GM19397 (cell line): Measurements from ENCODE around the gene NME2.
"Not testable (repeated sequence)": the region's sequence is repeated elsewhere in the genome, so short reads cannot be mapped to it uniquely, and the experiment has no call there.

Experiments used
- ATAC-seq: cut with Tn5 transposase; IDR thresholded peaks from one replicate; pipeline ENCODE4 v1.9.1; 2021; ENCODE audit warnings: mild to moderate bottlenecking, moderate library complexity; ENCODE audit not compliant: unreplicated experiment

The NME2 gene

GRCh38 chr17:51166198-51166986, at the start of gene NME2:
TSS of gene NME2 (plus strand) at chr17:51166411. CDS start at chr17:51166831, 420 bp downstream.
- ATAC-seq = peak; percentile 87

DNA sequence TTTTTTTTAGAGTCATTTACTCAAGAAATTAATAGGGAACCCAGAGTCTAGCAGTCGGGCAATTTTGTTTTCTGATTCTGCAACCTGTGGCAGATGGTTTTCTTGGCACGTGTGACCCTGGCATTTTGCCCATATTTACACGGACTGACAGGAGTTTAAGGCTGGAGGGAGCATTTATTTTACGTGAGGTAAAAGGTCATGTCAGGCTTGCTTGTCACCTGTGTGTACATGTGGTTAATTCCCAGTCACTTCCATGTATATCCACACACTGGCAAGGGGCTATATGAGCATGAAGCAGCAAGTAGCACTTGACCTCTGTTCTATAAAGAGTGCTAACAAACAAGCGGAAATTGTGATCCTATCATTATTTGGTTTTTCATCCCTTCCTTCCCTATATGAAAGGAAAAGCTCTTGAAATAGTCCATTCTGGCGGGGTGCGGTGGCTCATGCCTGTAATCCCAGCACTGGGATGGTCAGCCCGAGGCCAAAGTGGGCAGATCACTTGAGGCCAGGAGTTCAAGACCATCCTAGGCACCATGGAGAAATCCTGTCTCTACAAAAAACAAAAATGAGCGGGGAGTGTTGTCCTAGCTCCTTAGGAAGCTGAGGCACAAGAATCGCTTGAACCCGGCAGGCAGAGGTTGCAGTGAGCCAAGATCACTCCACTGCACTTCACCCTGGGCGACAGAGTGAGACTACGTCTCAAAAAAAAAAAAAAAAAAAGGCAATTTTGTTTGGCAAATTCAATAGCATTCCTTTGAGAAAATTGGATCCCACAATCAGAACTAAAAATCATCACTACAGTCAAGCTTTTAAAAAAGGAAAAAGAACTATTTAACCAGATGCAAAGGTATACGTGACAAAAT, 47.6 kb upstream of the NME2 start:
- ATAC-seq = no peak

- peak; percentile 13 for ATAC-seq
These were observed 46.5 kb upstream of the NME2 start for GRCh38 chr17:51119415-51120356.

DNA sequence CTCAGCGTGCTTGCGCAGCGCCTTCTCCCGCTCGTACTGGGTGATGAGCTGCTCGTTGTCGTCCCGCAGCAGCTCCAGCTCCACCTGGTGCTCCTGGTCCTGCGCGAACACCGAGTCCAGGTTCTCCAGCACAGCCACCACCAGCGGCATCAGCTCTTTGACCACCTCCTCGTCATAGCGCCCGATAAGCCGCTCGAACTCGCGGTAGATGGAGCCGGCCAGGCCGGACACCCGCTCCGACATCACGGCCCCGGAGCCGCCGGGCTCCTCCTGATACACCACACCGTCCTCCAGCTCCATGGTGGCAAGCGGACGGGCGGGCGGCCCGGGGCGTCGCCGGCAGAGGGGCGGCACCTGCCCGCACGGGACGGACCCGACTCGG, 45.9 kb upstream of the NME2 start:
- peak; percentile 28 for ATAC-seq

DNA sequence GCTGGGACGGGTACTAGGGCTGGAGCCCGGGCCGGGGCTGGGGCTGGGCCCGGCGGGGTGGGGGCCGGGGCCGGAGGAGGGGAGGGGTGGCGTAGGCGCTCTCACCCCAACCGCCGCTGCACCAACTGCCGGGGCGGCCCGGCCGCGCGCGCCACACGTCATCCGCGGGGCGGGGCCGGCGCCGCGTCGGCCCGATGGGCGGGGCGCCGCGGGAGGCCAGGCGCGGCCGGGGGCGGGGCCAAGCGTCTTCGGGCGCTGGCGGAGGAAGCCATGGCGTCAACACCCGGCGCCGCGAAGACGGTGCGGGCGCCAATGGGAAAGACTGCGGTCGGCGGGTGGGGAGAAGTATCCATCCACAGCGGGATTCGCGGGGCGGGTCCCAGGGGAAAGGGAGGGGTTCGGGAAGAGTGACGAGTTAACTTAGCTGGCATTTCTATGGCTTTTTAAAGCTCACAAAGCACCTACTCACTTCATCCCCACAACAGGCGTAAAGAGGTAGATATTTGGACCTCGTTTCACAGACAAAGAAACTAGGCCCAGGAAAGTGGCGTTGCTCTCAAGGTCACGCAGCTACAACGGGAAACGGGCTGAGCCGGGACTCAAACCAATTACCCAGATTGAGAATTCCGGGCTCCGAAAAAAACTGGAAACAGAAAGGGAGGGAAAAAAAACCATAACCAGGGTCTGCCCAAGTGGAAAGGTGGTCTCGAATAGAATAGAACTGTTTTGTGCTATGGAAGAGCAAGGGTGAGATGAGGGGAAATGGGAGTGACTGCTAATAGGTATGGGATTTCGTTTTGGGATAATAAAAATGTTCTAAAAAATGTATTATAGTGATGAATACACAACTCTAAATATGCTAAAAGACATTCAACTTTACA, 45.2 kb upstream of the NME2 start, which contains the start of gene SPAG9:
TSS of gene SPAG9 (minus strand) at position 130 of the 881 bp plus-strand sequence. CDS start 212 bp downstream, outside the sequence.
- peak; percentile 77 for ATAC-seq

- no peak for ATAC-seq
These were observed 44.4 kb upstream of the NME2 start for GRCh38 chr17:51121620-51122472.

GRCh38 chr17:51122473-51123115, 43.6 kb upstream of the NME2 start:
- ATAC-seq = not testable (repeated sequence)

GRCh38 chr17:51124640-51125503, 41.3 kb upstream of the NME2 start:
- no peak for ATAC-seq

DNA sequence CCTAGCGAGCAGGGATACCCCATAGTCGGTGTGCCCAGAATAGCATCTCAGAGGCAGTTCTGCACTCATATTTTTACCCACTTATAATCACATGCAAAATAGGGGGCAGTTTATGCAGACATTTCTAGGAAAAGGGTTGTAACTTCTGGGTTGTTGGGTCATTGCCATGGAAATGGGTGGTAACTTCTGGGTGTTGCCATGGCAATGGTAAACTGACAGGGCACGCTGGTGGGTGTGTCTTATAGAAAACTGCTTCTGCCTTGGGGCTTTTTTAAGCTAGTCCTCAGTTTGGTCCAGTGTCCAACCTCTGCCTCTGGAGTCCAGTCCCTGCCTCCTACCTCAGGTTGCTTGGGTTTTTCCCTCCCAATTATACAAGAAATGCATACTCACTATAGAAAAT, 38.1 kb upstream of the NME2 start:
- no peak for ATAC-seq

DNA sequence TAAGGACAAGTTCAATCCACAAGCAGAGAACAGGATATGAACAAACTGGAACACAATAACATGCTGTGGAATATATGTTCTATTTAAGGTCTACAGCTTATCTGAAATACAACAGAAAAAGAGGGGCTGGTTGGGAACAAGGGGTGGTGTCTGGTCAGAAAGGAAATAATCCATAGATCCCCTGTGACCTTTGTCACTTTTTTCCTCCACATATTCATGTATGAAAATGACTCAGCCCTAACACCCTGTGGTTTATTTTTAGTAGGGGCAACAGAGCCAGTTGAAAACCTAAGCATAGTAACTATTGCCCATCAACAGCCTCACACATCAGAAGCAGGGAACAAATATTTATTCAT, 33.3 kb upstream of the NME2 start:
- no peak for ATAC-seq

DNA sequence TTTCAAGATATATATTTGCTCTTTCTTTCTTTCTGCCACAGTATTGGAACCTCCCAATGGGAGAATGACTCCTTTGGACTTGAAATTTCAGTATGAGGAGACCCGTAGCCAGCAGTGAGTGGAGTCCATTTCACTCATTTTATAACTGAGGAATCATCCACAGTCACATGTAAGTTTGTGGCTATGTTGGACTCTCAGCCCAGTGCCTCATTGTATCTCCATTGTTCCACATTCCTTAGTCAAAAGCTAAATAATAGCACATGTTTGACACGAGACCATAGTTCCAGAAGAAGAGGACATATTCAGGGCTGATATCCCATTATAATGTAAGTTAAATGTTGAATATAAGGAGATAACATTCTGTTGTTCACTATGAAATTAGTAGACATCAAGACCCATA, 32.8 kb upstream of the NME2 start:
- no peak for ATAC-seq

- no peak for ATAC-seq
These were observed 30.3 kb upstream of the NME2 start for GRCh38 chr17:51135956-51136355.

GRCh38 chr17:51142597-51142996, 23.6 kb upstream of the NME2 start:
- ATAC-seq = no peak

DNA sequence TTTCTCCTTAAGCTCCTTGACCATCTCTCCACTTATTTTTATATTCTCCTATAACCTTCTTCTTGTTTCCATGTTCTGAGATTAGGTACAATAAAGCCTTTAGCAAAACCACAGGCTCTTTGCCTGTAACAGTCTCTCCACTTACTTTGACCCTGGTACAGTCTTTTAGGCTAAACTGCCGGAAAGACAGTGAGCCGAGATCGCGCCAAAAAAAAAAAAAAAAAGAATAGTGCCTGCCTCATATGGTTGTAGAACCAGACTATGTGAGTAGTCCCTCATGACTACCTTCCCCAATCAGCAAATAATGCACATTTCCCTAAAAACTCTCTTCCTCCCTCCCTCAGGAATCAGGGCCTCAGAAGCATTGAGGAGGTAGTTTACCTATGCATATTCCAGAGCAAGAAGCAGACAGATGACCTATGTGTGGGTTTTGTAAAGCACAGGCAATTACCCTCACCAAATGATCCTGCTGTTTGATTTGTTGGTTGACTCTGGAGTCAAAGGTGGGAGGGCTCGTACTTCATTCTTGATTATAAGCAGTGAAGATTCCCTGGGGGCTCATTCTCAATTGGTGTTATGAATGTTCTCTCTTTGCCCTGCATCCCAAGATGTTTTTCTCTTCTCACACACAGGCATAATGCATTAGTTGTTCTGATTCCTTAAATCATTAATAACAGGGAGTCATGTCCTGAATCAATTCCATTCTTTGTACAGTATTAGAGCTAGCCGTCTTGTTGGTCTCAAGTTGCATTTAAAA, 21.8 kb upstream of the NME2 start:
- ATAC-seq = no peak

DNA sequence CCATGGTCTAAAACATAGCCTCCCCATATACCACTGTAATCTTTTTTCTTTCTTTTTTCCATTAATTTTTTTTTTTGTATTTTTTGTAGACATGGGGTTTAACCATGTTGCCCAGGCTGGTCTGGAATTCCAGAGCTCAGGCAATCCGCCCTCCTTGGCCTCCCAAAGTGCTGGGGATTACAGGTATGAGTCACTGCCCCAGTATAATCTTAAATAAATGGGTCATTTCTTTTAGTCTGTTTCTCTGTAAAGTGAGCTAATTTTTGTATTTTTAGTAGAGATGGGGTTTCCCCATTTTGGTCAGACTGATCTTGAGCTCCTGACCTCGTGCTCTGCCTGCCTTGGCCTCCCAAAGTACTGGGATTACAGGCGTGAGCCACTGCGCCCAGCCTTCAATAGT, 18.6 kb upstream of the NME2 start:
- ATAC-seq = no peak

DNA sequence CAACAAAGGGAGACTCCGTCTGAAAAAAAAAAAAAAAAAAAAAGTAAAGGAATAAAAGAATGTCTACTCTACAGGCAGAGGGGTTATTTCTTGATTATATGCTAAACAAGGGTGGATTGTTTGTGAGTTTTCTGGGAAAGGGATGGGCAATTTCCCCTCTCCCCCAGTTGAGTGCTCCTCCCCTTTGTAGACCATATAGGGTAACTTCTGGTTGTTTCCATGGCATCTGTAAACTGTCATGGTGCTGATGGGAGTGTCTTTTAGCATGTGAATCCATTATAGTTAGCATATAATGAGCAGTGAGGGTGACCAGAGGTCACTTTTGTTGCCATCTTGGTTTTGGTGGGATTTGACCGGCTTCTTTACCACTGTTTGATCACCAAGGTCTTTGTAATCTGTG, 17.0 kb upstream of the NME2 start:
- ATAC-seq = no peak

- no peak for ATAC-seq
These were observed 15.3 kb upstream of the NME2 start for GRCh38 chr17:51150932-51151331.
